Activated T-cell treated with anti-CD3 and anti-CD28 coated beads for 24 hours (primary cell): Measurements from ENCODE around the gene TACO1.

Source experiments
- DNase-seq: peaks from one replicate; pipeline ENCODE4 v3.0.0-alpha.2; 2020; ENCODE audit warnings: low read depth

The TACO1 gene

GRCh38 chr17:63601439-63602371 lies 1.0 kb downstream of the TACO1 start:
- DNase-seq = no peak

DNA sequence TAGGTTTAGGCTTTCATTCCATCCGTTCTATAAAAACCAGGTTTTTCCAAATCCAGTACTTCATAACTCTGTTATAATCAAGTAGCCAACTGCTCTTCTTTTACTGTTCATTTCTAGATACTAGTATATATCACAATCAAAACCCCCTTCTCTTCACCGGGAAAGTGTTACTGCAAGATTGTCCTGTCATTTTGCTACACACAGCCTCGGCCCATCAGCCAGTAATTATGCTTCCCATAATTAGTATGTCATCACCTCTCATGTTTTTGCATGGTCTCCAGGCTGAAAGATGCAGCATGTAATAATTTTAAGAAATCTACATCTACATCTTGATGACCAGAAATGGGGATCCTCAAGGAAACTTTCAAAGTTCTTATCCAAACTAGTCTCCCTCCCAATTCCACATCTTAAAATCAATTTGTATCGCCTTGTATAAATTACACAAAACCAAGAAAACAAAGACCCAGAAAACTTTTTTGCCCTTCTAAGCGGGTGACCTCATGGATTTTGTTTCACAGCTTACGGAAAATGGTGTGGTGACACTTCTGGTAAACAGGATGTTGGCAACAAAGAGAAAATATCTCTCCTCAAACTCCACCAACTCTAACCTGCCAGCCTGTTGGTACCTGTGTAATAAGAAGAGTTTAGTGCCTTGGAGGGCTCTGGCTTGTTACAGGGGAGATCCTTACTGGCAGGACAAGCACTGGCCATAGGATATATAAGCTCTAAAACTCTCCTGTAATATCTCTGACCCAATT lies 9.3 kb downstream of the TACO1 start:
- no peak for DNase-seq

GRCh38 chr17:63610854-63611253 lies 10.2 kb downstream of the TACO1 start:
- DNase-seq = no peak

DNA sequence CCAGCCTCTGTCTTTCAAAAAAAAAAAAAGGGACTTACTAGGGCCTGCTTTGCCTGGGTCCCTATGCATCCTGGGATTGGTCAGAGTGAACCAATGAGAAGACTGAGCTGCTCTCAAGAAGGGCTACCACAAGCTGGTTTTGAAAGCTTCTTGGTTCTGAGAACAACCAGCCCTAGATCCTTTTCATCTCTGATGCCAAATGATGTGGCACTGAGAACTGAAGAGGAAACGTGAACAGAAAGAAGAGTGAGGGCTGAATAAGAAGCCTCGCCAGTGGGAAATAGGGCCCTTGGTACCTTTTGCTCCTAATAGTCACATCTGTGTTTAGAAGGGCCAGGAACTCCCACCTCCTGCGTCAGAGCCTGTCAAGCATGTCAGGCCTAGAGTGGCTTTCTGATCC lies 10.7 kb downstream of the TACO1 start:
- no peak for DNase-seq

- DNase-seq = no peak
Measured at GRCh38 chr17:63613663-63614062, 13.0 kb downstream of the TACO1 start.

GRCh38 chr17:63621229-63621683 lies 20.6 kb downstream of the TACO1 start:
- no peak for DNase-seq

GRCh38 chr17:63621684-63622573 lies 21.2 kb downstream of the TACO1 start, which contains the start of gene MAP3K3:
Gene MAP3K3, plus strand, starts transcription at chr17:63622417. Its CDS starts 343 bp downstream, at chr17:63622760.
- peak; percentile 97 for DNase-seq

DNA sequence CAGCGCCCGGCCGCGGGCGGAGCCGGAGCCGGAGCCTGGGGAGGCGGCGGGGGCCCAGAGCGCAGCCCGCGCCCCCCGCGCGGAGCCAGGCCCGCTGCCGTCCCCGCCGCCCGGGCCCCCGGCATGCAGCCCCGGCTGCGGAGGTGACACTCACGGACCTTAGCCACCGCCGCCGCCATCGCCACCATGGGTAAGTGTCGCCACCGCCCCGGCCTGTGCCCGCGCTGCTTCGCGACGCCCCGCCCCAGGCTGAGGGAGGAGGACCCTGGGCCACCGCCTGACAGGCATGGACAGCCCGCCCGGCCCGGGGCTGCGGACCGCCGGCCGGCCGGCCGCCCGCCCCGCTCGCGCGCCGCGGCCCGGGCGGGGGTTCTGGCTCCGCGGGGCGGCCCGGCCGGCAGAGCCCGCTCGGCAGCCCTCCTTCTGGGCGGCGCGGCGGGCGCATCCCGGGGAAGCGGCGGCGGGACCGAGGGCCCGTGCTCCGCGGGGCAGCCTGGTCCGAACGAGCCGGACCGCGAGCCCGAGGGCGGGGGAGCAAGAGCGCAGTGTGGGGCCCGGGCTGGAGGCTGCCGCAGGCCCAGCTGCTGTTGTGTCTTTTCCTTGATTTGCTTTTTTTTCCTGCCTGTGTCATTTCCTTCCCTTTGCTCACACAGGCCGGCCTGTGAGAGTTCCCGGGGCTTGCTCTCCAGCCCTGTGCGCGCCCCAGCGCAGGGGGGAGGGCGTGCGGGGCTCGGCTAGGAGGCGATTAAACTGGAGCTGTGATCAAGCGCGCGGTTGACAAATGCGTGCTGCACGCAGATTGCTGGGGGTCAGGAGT lies 22.1 kb downstream of the TACO1 start:
- peak; percentile 37 for DNase-seq

- DNase-seq = no peak
Measured at GRCh38 chr17:63623786-63624530, 23.3 kb downstream of the TACO1 start.

DNA sequence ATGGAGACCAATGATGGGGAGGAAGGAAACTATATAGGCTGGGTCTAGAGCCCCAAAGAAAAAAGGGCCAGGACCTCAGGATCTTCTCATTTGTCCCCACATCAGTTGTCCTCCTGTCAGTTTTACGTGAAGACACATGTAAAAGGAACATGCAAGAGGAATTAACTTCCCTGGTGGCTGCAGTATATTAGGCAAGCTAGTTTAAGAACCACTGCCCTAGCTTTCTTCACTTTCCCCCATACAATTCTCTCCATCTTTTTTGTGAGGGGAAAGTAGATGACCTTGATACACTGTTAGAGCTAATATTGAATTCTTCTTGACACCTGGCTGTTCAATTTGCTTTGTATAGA lies 23.8 kb downstream of the TACO1 start:
- DNase-seq = no peak

DNA sequence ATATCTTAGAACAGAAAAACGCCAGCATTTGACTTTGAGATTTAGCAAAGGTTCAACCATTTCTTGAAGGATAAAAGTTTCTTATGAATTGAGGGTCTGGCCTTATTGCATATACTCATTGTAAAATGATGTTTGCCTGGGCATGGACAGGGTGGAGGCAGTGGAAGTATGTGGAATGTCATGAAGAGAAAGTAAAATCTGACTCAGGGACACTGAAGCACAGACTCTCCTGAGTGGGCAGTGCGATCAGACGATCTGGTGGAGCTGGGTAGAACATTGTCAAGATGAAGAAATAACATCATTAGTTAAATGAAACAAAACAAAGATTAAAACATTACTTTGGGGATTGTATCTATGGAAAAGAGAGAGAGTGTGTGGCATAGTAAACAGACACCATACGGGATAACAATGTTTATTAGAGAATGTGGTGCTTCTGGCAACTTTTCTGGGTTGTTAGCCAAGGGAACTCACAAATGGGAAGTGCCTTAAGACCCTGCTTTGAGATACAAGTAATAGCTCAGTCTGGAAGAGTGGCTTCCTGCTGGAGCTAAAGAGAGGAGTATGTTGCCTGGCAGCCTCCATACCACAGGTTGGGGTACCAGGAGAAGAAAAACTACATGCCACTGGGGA lies 26.0 kb downstream of the TACO1 start:
- no peak for DNase-seq

DNA sequence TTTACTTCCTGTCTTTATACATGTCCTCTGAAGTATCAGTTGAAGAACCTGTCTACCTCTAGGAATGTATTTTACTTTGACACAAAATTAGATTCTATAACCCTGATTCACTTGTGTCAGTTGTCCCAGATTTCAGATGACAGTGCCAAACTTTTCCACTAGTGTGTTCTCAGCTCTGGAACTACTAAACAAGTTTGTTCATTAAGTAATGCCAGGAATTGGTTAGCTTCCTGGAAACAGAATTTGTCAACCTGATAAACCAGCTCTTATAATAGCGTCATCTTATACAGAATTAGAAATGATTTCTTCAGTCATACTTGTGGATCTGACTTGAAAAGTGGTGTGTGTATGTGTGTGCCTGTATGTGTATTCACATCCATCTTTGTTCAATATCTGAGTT lies 28.9 kb downstream of the TACO1 start:
- no peak for DNase-seq

- DNase-seq = no peak
Measured at GRCh38 chr17:63631062-63631461, 30.4 kb downstream of the TACO1 start.

DNA sequence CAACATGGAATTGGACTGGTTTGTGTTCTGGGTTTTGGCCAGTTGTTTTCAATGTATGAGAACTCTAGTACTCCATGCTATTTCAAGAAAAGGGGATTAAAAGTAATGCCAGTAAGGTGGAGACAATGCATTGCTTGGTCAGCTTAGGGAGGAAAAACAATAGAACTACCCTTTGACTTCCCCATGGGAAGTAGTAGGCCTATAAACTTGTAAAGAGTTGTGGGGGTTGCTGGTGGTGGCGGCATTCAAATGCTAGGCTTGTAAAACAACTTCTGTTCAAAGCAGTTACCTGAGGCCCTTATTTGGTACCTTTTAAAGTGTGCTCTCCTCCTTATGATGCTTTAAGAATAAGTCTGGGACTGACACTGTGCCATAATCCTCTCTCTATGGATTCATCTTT lies 30.9 kb downstream of the TACO1 start:
- no peak for DNase-seq

DNA sequence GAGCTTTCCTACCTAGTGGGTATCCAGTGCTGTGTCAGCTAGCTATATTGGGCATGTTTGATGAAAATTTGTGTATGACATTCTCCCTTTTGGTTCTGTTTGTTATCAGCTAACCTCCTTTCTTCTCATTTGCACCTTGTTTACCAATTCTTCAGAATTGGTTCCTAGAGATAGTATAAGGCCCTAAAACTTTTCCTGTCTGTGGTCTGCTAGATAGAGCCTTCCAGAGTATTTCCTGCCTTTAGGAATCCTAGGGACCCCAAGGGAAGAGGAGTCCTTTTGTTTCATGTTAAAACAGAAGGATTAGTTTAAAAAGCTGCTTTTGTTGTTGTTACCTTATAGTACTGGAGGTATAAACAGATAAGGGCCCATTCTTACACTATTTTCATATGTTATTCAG lies 33.0 kb downstream of the TACO1 start:
- no peak for DNase-seq

- no peak for DNase-seq
Measured at GRCh38 chr17:63634163-63634562, 33.5 kb downstream of the TACO1 start.

DNA sequence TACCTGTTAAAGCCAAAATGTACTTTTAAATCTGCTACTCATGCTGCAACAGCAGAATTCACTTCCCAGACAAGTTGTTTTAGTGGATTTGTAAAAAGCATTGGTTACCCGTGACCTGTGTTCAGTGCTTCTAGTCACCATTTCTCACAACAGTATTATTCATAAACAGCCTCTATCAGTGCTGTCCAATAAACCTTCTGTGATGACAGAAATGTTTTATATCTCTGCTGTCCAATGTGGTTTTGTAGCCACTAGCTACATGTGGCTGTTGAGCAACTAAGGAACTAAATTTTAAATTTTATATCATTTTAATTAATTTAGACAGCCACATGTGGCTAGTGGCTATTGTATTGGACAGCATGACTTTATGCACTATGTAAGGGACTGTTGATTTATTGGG lies 34.1 kb downstream of the TACO1 start:
- DNase-seq = no peak

- DNase-seq = no peak
Measured at GRCh38 chr17:63635290-63635689, 34.6 kb downstream of the TACO1 start.

DNA sequence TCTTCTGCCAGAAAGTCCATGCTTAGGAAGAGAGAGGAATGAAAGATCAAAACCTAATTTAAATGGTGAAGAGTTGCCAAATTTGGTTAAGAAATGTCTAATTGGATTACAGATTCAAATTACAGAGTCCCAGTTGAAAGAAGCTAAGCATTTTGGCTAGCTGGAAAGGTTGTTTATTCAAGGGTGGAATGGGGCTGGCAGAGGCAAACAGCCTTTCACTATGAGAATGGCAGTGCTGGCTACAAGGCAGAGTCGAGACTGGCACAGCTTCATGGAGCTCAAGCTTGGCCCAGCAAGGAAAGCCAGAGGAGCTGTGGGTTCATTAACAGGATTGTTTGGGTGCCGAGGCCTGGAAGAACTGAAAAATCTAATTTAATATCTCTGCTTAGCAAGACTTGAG lies 35.1 kb downstream of the TACO1 start:
- DNase-seq = no peak

DNA sequence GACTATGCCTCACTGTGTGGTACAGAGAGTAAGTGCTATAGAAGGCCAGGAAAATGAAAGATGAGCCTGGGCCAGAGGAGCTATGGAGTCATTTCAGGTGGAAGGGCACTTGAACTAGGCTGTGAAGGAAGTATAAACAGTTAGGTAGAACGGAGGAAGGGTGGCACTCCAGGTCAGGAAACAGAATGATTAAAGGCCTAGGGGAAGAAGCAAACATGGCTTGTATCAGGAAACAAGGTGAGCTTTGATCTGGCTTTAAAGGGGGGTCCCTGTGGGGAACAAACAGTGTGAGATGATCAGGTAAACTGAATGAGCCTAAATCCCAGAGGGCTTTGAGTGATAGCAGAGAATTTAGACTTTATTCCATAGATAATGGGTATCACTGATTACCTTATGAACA lies 38.4 kb downstream of the TACO1 start:
- no peak for DNase-seq
